HFF-Myc (cell line): ENCODE measurements around the gene RPTOR.

Experiments used
- DNase-seq: peaks from one replicate; pipeline ENCODE4 v3.0.0-alpha.2; 2011; ENCODE audit warnings: low read depth; ENCODE audit errors: extremely low read depth
- H3K4me3 ChIP-seq: replicated peaks from 2 replicates; pipeline ENCODE4 v1.5.1; 2011; ENCODE audit warnings: low read depth, mild to moderate bottlenecking, control low read depth, low read length
- TF ChIP-seq, protein P1 (sequence below): IDR thresholded peaks from 2 replicates; pipeline ENCODE4 v1.5.1; 2012; ENCODE audit warnings: mild to moderate bottlenecking, low read depth, low read length, control low read depth; ENCODE audit errors: missing control alignments

RPTOR gene

DNA sequence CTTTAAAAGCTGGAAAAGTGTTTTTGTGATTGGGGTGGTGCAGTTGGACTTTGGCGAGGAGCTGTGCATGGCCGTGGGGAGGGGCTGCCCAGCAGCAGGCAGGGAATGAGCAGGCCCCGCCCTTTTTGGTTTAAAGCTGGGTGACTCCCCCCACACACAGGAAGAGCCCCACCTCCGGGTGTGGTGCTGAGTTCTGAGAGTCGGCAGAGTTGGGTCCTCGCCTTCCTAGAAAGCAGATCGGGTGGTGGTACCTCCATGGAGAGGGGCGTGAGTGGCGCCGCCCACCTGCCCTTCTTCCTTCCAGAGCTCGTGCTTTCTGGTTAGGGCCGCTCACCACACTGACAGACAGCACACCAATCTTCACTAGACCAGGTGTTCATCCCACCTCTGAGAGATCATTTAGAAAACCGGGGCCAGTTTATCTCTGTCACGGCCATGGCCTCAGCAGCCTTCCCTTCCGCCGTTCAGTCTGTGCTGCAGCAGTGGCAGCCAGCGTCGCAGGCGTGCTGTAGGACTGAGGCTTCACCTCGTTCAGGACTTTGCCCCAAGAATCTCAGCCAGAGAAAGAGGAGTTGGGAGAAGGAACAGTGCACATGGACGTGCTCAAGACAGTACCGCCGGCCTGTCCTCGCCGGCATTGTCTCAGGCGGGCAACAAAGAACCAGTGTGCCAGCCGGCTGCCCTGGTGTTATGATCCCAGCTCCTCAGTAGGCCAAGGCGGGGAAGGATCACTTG lies 303.0 kb downstream of the RPTOR start:
- TF ChIP-seq, protein P1, sequence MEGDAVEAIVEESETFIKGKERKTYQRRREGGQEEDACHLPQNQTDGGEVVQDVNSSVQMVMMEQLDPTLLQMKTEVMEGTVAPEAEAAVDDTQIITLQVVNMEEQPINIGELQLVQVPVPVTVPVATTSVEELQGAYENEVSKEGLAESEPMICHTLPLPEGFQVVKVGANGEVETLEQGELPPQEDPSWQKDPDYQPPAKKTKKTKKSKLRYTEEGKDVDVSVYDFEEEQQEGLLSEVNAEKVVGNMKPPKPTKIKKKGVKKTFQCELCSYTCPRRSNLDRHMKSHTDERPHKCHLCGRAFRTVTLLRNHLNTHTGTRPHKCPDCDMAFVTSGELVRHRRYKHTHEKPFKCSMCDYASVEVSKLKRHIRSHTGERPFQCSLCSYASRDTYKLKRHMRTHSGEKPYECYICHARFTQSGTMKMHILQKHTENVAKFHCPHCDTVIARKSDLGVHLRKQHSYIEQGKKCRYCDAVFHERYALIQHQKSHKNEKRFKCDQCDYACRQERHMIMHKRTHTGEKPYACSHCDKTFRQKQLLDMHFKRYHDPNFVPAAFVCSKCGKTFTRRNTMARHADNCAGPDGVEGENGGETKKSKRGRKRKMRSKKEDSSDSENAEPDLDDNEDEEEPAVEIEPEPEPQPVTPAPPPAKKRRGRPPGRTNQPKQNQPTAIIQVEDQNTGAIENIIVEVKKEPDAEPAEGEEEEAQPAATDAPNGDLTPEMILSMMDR = no peak
- no peak overlapping the region for H3K4me3 ChIP-seq
- DNase-seq = no peak

DNA sequence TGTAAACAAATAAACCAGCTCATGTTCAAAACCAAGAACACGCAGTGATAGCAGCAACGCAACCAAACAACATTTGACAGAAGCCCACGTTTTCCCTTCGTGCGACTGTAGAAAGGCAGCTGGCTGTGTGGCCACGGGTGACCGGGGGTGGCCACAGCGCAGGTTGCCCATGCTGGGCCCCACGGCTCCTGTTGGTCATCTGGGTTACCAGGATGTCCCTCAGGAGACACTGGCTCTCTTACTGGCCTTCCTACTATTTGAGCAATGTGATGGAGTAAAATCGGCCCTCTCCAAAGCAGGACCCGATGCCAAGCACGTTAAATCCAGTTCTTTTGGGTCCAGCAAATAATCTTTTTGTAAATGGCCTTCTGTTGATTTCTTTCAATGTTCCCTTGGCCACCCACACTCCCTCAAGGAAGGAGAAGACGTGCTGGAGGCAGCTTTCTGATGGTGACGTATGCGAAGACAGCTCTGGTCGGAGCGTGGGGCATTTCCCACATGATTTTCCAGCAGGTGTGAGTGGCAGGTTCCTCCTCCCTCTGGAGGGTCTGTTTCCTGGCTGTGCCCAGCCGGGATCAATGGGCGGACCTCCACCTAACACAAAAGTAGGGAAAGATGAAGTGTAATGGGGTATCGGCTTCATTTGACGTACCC lies 303.9 kb downstream of the RPTOR start:
- DNase-seq = no peak
- no peak overlapping the region for H3K4me3 ChIP-seq
- TF ChIP-seq, protein P1 = no peak

DNA sequence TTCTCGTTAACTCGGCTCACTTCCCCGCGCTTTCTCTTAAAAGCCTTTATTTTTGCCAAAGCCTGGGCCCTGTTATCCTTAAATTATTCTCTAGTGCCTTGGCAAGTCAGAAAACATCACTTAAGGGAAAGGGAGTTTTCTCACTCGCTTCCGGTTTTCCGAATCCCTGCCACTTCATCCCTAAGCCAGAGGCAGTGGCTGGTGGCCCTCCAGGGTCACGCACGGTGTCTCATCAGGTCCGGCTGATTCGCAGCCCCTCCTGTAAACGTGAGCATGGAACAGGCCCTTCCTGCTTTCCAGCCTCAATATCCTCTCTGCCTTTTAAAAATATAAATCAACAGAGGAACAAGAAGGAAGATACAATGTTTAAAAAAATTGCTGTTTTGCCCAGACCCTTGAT lies 304.5 kb downstream of the RPTOR start:
- no peak for DNase-seq
- TF ChIP-seq, protein P1 = no peak
- no peak overlapping the region for H3K4me3 ChIP-seq

DNA sequence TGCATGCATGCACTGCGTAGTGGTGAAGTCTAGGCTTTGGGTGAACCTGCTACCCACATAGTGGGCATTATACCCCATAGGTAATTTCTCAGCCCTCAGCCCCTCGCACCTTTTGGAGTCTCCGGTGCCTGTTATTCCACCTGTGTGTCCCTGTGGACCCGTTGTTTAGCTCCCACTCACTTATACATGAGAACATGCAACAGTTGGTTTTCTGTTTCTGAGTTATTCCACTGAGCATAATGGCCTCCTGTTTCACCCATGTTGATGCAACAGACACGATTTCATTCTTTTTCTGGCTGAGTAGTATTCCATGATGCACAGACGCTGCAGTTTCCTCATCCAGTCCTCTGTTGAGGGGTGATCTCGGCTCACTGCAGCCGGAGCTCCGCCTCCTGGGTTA lies 305.5 kb downstream of the RPTOR start:
- no peak overlapping the region for H3K4me3 ChIP-seq
- TF ChIP-seq, protein P1 = no peak
- no peak for DNase-seq

DNA sequence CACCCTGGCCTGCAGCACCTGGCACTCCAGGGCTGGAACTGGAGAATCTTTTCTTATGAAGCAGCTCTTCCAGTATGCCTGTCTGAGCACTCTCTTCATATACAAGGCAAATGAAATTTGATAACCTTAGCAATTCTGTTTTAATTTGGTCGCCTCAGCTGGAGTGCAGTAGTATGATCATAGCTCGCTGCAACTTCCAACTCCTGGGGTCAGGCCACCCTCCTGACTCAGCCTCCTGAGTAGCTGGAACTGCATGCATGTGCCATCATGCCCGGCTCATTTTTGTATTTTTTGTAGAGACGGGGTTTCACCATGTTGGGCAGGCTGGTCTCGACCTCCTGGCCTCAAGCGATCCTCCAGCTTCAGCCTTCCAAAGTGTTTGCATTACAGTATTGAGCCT lies 306.2 kb downstream of the RPTOR start:
- no peak overlapping the region for H3K4me3 ChIP-seq
- TF ChIP-seq, protein P1 = no peak
- DNase-seq = no peak

DNA sequence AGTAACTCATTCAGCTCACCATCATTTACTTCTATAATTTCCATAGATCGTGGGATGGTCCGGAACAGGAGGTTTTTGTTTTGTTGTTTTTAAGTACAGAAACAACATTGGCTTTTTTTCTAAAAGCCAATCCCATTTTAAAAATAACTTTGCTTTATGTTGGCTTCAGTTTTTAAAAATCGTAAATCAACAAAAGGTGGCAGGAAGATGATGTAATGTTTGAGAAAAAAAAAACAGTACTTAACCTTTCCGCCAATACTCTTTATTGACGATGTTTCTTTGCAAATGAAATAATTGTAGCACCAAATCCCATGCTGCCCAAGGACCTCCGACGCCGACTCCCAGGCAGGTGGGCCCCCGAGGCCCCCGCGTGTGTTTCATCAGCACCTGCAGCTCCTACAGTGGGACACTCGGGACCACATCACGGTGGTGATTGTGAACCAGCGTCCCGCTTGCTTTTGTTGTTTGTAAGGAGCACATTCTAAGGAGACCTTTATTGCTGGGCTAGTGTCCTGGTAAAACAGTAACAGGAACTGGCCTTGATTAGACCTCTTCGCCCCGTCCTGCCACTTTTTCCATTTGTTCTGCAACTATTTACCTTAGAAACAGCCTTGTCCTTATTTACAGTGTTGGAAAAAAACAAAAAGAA lies 306.8 kb downstream of the RPTOR start:
- TF ChIP-seq, protein P1 = no peak
- H3K4me3 ChIP-seq = no peak overlapping the region
- DNase-seq = no peak
